Type B pancreatic cell (in vitro differentiated cells): ENCODE results near the gene CXXC5. TPM values are rescaled to one million over a fixed set of nuclear protein-coding genes. Genes with fewer than 3 reads are reported as not detected.

ENCODE experiments used
- DNase-seq: peaks from one replicate; pipeline ENCODE4 v3.0.0; 2021; ENCODE audit warnings: mixed read lengths; ENCODE audit not compliant: unreplicated experiment; ENCODE audit errors: extremely low spot score
- H3K27ac Mint-ChIP-seq: 2 replicates; pipeline ENCODE4 v1.8.0; 2021; ENCODE audit warnings: mild to moderate bottlenecking, mixed read lengths
- H3K27me3 Mint-ChIP-seq: 2 replicates; pipeline ENCODE4 v1.8.0; 2021; ENCODE audit warnings: mixed read lengths
- H3K36me3 Mint-ChIP-seq: 2 replicates; pipeline ENCODE4 v1.8.0; 2021; ENCODE audit warnings: mixed read lengths
- H3K4me1 Mint-ChIP-seq: one replicate; pipeline ENCODE4 v1.8.0; 2021; ENCODE audit warnings: mixed read lengths; ENCODE audit not compliant: unreplicated experiment
- H3K4me3 Mint-ChIP-seq: 2 replicates; pipeline ENCODE4 v1.8.0; 2021; ENCODE audit warnings: mild to moderate bottlenecking, mixed read lengths
- H3K9me3 Mint-ChIP-seq: 2 replicates; pipeline ENCODE4 v1.8.0; 2021; ENCODE audit warnings: mixed read lengths
- total RNA-seq: library from RNA; stranded (reverse); gene quantifications from 2 replicates; pipeline ENCODE4 v1.2.1, GENCODE V29; 2021; ENCODE audit warnings: low replicate concordance
- TF ChIP-seq, protein P1 (sequence below): fragments of 200-600 bp; sonication (generic); conservative IDR thresholded peaks from 2 replicates; pipeline ENCODE4 v1.5.0; 2021; ENCODE audit warnings: antibody characterized with exemption, mild to moderate bottlenecking

CXXC5 gene
- total RNA-seq, 1 donor from 2014 or later: 58.6 TPM

DNA sequence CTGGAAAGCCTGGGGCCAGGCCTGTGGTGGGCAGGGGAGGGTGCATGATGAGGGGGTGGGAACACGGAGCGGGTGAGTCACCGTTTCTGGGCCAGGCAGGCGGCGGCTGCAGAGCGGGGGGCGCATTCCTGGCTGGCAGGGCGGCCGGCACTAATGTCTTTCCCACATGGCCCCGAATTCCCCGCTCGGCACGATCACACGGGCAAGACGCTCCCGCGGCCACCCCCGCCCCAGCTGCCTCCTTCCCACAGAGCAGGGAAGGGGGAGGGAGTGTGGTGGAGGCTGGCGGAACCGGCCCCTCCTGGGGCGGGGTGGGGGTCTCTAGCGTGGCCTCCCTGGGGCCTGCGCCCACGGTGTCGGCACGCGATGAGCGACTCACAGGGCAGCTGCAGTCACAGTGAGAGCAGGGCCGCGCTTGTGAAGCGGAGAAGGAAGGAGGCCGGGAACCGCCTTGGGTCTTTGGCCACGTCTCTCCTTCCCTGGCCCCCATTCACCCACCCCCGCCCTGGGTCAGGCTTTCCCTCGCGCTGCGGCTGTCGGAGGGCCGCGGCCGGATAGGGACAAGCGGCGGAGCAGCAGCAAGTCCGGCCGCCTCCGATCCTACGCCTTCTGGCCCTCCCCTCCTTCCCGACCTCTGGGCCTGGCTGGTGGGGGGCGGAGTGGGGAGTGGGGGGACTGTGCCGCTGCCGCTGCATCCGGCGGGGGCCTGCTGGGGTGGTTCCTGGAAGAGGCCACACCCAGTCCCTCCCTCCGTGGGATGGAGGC lies 48.9 kb downstream of the CXXC5 start:
- Mint-ChIP-seq H3K4me1 (peaks cover 49% of the 10 kb centered on the region), H3K27me3 (no peaks in the 10 kb centered on the region), H3K36me3 (no peaks in the 10 kb centered on the region), H3K9me3 (no peaks in the 10 kb centered on the region), H3K27ac (peak overlapping the region; percentile 75), H3K4me3 (peak overlapping the region; percentile 87)
- TF ChIP-seq, protein P1, sequence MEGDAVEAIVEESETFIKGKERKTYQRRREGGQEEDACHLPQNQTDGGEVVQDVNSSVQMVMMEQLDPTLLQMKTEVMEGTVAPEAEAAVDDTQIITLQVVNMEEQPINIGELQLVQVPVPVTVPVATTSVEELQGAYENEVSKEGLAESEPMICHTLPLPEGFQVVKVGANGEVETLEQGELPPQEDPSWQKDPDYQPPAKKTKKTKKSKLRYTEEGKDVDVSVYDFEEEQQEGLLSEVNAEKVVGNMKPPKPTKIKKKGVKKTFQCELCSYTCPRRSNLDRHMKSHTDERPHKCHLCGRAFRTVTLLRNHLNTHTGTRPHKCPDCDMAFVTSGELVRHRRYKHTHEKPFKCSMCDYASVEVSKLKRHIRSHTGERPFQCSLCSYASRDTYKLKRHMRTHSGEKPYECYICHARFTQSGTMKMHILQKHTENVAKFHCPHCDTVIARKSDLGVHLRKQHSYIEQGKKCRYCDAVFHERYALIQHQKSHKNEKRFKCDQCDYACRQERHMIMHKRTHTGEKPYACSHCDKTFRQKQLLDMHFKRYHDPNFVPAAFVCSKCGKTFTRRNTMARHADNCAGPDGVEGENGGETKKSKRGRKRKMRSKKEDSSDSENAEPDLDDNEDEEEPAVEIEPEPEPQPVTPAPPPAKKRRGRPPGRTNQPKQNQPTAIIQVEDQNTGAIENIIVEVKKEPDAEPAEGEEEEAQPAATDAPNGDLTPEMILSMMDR: no peak
- no peak for DNase-seq

DNA sequence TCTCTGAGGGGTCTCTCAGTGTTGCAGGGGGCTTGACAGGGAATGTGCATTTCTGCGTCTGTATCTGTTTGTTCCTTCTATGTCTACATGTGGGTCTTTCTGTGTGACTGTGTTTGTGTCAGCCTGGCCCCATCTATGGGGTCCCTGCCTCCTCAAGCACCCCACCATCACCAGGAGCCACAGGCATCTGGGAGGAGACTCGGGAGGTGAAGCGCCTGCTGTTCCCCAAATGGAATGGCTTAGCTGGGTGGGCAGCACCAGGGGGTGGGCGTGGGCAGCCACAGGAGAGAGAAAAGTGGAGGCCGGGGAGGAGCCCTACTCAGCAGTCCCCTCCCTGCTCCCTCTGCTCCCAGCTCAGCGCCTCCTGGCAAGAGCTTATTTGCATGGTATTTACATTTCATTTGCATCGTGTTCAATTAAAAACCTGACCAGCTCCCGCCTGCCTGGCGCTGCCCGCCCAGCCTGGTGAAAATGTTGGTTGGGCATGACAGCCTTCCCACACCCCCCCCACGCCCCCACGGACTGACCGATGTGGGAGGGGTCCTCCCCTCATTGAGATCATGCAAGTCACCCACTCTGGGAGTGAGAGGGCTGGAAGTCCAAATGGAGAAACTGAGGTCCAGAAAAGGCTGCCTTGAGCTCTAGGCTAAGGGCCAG lies 50.5 kb downstream of the CXXC5 start:
- TF ChIP-seq, protein P1: no peak
- Mint-ChIP-seq H3K27me3 (no peaks in the 10 kb centered on the region), H3K4me1 (peaks cover 41% of the 10 kb centered on the region), H3K9me3 (no peaks in the 10 kb centered on the region), H3K4me3 (peak overlapping the region; percentile 75), H3K36me3 (no peaks in the 10 kb centered on the region), H3K27ac (peak overlapping the region; percentile 76)
- no peak for DNase-seq

DNA sequence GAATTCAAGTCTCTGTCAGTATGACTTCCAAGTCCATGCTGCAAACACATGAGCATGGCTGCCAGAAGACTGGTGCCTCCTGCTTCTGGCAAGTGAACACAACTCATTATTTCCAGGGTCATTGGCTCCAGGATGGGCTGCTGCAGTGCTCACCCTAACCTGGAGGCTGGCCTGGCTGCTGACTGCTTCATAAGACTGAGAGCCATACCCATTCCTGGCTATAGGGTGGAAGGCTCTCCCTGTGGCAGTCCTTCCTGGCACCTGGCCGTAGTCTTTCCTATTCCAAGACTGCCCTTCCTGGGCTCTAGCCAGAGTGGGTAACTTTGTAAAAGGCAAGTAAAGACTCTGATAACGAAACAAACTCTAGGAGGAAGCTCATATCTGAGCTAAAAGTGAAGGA lies 51.2 kb downstream of the CXXC5 start:
- TF ChIP-seq, protein P1: no peak
- H3K27me3 Mint-ChIP-seq: no peaks in the 10 kb centered on the region
- no peaks in the 10 kb centered on the region for H3K9me3 Mint-ChIP-seq
- H3K4me1 Mint-ChIP-seq: peaks cover 34% of the 10 kb centered on the region
- no peaks in the 10 kb centered on the region for H3K36me3 Mint-ChIP-seq
- no peak for DNase-seq
- H3K27ac Mint-ChIP-seq: peak overlapping the region; percentile 76
- H3K4me3 Mint-ChIP-seq: peak overlapping the region; percentile 28

DNA sequence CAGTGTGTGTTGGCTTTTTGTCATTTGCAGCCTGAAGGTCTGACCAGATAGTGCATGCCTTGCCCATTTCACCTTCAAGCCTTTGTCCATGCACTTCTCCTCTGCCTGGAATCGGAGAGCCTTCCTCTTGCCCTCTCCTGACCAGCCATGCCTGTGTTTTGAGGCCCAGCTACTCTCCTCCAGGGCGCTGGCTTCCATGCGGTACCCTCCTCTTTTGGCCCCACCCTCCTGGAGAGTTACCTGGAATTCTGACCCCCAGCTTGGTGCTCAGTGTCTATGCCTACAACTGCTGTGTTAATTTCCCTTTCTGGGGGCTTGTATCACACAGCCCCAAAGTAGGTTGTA lies 52.5 kb downstream of the CXXC5 start:
- Mint-ChIP-seq H3K9me3 (no peaks in the 10 kb centered on the region), H3K4me3 (peak overlapping the region; percentile 28), H3K4me1 (peaks cover 36% of the 10 kb centered on the region), H3K36me3 (no peaks in the 10 kb centered on the region), H3K27me3 (peaks cover 2% of the 10 kb centered on the region), H3K27ac (no peak overlapping the region)
- TF ChIP-seq, protein P1: no peak
- DNase-seq: no peak

DNA sequence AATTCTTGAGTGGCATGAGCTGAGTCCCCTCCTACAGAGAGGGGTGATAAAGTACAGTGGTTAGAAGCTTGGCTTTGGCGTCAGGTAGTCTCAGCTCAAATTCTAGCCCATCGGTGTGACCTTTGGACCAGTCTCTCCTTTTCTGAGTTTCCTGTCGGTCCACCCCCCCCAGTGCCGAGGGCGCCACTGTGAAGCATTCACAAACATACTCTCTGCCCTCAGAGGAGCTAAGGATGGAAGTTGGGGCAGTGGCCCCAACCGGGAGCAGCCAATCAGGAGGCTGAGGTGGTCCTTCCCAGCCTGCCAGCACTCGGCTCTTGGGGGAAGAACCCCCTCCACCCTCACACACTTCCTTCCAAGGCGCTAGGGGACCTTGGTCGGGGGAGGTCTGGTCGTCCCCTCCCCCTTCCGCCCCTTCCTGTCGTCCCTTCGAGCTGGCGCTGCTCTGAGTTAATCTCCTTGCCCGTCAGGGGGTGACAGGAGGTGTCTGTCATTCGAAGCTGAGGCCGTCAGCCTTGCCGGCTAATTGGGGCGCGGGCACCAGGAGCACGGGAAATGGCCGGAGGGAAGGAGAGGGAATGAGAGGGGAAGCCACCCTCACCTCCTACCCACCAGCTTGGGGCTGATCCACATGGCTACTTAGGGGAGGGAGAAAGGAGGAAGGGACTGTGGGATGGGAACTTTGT lies 53.0 kb downstream of the CXXC5 start:
- Mint-ChIP-seq H3K27me3 (peaks cover 2% of the 10 kb centered on the region), H3K36me3 (no peaks in the 10 kb centered on the region), H3K4me3 (peak overlapping the region; percentile 64), H3K27ac (no peak overlapping the region), H3K9me3 (no peaks in the 10 kb centered on the region), H3K4me1 (peaks cover 41% of the 10 kb centered on the region)
- no peak for DNase-seq
- TF ChIP-seq, protein P1: no peak
